Body of pancreas (tissue), 4 donors: ENCODE measurements around the gene WDR82. TPM values are rescaled to one million over a fixed set of nuclear protein-coding genes. Genes with fewer than 3 reads are reported as not detected.

Source experiments
- ATAC-seq: fragments of 150-250 bp; one replicate; pipeline ENCODE4 v1.9.1; 2016
- DNase-seq, 4 donors: peaks; one replicate each; pipeline ENCODE4 v3.0.0-alpha.2; 2019
- H3K27ac ChIP-seq, 4 donors: fragments of 200-600 bp; sonication (generic); 1 replicate in 3 of 4; 2 replicates in 1 of 4; pipeline versions ENCODE4 v1.5.1 to v1.6.1; 2016 to 2019; ENCODE audit warnings: mild to moderate bottlenecking in 1 of 4, mixed read lengths in 1 of 4, moderate library complexity in 1 of 4
- H3K27me3 ChIP-seq, 2 donors: fragments of 200-600 bp; sonication (generic); one replicate each; pipeline ENCODE4 v1.6.0; 2016; ENCODE audit warnings: mild to moderate bottlenecking in 1 of 2
- H3K36me3 ChIP-seq, 2 donors: fragments of 200-600 bp; sonication (generic); replicated peaks in 1 of 2; 2 replicates each; pipeline ENCODE4 v1.5.1; 2016; ENCODE audit warnings: low read depth in 2 of 2; ENCODE audit not compliant: insufficient read depth in 1 of 2
- H3K4me1 ChIP-seq: fragments of 200-600 bp; sonication (generic); one replicate; pipeline ENCODE4 v1.6.0; 2016
- H3K4me3 ChIP-seq, 2 donors: fragments of 200-600 bp; sonication (generic); 1 replicate in 1 of 2; 2 replicates in 1 of 2; pipeline ENCODE4 v1.5.1; 2016 to 2019
- H3K9me3 ChIP-seq, 3 donors: fragments of 200-600 bp; sonication (generic); 1 replicate in 2 of 3; 2 replicates in 1 of 3; pipeline ENCODE4 v1.5.1; 2016
- POLR2A ChIP-seq, 3 donors: fragments of 450-650 bp; IDR thresholded peaks; one replicate each; pipeline ENCODE4 v1.6.1; 2016; ENCODE audit warnings: antibody characterized with exemption in 3 of 3, mild to moderate bottlenecking in 2 of 3
- WGBS, 2 donors: methylation state at CpG; one replicate each; pipeline ENCODE4 v1.1.5; 2017; 5-methylcytosine and 5-hydroxymethylcytosine counted together
- intact Hi-C: fragments of 100-400 bp; cut with DNase I; formaldehyde crosslinking; loops from one replicate; pipeline ENCODE4 v1.15.1; 2023
- total RNA-seq, 2 donors: library from RNA; depleted of rRNA; stranded (reverse); fragments of >200 nt; gene quantifications; one replicate each; pipeline ENCODE4 v1.1.0, GENCODE V29; 2016
- TF ChIP-seq, protein P1 (sequence below), 7 experiments: fragments of 450-650 bp in 4 of 7; fragments of 200-600 bp in 3 of 7; sonication (generic) in 3 of 7; IDR thresholded peaks; one replicate each; pipeline ENCODE4 v1.5.1; 2016 to 2019; ENCODE audit warnings: antibody characterized with exemption in 7 of 7

The WDR82 gene
- total RNA-seq, 2 donors from 2014 or later: 19.1 to 21.5 TPM

DNA sequence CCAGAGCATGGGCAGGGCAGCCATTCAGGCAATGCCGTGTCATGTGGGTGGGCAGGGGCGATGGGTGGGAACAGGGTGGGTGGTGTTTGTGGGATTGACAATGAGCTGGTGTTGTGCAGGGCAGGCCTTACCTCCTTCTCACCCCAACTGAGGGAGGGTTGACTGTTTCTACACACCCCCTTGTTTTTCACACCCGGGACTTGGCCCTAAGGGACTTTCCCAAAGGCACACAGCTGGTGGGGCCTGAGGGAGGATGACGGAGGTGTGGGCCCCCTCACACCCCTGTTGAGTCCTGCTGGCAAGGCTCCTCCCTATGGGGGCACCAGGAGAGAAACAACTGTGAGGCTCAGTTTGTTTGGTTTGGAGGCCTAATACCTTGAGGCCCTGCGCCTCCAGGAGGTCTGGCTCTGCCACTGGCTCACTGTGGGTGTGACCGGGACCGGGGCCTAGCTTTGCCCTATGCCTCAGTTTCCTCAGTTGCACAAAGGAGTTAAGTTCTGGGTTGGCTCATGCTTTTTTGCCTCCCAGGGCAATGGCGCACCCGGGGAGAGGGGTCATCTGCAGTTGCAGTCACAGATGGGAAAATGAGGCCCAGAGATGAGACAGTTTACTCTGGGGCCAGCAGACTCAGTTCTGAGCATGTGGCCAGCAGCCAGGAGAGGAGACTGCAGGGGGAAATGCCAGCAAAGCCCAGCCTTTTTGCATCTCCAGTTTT, 32.6 kb upstream of the WDR82 start:
- 85 to 88% methylated on average over 8 to 9 of the region's 9 CpGs for WGBS, 2 donors
- Histone ChIP-seq H3K27ac (no peak overlapping the region), H3K4me3 (no peak overlapping the region), H3K36me3 (no peaks in the 10 kb centered on the region), H3K4me1 (peaks cover 12% of the 10 kb centered on the region), H3K27me3 (no peaks in the 10 kb centered on the region), H3K9me3 (no peaks in the 10 kb centered on the region)
- DNase-seq (no peak), ATAC-seq (no peak)
- intact Hi-C loops: no loop called here
- TF ChIP-seq, protein P1, sequence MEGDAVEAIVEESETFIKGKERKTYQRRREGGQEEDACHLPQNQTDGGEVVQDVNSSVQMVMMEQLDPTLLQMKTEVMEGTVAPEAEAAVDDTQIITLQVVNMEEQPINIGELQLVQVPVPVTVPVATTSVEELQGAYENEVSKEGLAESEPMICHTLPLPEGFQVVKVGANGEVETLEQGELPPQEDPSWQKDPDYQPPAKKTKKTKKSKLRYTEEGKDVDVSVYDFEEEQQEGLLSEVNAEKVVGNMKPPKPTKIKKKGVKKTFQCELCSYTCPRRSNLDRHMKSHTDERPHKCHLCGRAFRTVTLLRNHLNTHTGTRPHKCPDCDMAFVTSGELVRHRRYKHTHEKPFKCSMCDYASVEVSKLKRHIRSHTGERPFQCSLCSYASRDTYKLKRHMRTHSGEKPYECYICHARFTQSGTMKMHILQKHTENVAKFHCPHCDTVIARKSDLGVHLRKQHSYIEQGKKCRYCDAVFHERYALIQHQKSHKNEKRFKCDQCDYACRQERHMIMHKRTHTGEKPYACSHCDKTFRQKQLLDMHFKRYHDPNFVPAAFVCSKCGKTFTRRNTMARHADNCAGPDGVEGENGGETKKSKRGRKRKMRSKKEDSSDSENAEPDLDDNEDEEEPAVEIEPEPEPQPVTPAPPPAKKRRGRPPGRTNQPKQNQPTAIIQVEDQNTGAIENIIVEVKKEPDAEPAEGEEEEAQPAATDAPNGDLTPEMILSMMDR (IDR thresholded peaks at IDR 0.05): no peak
- no peak for TF ChIP-seq POLR2A (IDR thresholded peaks at IDR 0.05)

DNA sequence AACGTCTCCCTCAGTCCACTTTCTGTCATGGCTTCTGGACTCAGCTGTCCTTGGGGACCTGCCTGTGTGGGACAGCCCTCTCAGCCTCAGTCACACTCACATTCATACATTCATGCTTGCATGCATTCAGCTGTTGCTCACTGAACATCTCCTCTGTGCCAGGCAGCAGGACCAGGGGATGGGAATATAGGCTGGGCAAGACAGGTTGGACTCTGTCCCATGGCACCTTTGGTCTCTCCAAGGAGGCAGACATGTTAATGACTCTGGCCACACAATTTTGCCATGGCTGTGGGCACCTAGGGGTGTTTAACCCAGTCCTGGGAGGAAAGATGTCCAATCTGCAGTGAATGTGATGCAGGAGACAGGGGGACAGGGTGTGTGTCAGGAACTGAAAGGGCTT, 29.9 kb upstream of the WDR82 start:
- no peaks in the 10 kb centered on the region for H3K27me3 ChIP-seq

DNA sequence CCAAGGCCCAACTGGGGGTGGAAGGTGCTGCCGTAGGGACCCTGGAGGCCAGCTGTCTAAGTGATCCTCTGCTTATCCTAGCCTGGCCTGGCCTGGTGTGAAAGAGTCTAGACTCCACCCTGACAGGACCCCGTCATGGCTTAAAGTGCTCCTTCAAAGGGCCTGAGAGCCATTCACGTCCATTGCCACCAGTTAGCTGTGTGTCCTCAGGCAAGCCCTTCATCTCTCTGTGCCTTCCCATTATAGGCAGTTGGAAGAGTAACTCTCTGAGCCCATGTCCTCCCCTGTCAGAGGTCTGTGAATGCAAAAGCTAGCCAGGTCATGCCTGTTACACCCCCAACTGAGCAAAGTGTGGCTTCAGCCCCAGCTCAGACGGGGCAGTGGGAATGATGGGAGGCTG, 28.5 kb upstream of the WDR82 start:
- ATAC-seq (no peak), DNase-seq (no peak)
- TF ChIP-seq POLR2A (IDR thresholded peaks at IDR 0.05): no peak
- TF ChIP-seq, protein P1 (IDR thresholded peaks at IDR 0.05): no peak
- Histone ChIP-seq H3K4me1 (peaks cover 12% of the 10 kb centered on the region), H3K36me3 (no peaks in the 10 kb centered on the region), H3K9me3 (no peaks in the 10 kb centered on the region), H3K27me3 (no peaks in the 10 kb centered on the region), H3K27ac (no peak overlapping the region), H3K4me3 (no peak overlapping the region)
- WGBS, 2 donors: 96 to 100% methylated on average over 1 to 4 of the region's 4 CpGs
- intact Hi-C loops: no loop called here

More for the DNA sequence above, 29.9 kb upstream of the WDR82 start:
- intact Hi-C loops: no loop called here
- no peak overlapping the region for H3K27ac ChIP-seq
- 33 to 60% methylated on average over 1 of the region's 1 CpG for whole genome bisulfite sequencing, 2 donors
- TF ChIP-seq, protein P1 (IDR thresholded peaks at IDR 0.05): no peak
- no peak for TF ChIP-seq POLR2A (IDR thresholded peaks at IDR 0.05)
- H3K4me1 ChIP-seq: peaks cover 12% of the 10 kb centered on the region
- no peak overlapping the region for H3K4me3 ChIP-seq
- no peak for ATAC-seq
- DNase-seq: no peak
- no peaks in the 10 kb centered on the region for H3K36me3 ChIP-seq
- H3K9me3 ChIP-seq: no peaks in the 10 kb centered on the region

DNA sequence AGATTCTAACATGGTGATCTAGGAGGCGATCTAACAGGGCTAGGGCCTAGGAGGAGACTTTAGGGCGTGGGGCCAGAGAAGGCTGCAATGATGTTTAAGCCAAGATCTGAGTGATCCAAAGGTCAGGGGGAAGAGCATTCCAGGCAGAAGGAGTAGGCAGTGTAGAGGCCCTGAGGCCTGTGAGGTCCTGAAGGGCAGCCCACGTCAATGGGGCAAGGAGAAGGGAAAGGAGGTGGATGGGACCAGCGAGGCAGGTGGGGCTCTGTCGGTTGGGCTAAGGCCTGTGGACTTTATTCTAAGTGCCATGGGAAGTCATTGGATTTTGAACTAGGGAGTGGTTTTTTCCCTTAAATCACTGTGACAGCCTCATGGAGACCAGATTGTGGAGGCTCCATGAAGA, 27.5 kb upstream of the WDR82 start:
- peaks cover 13% of the 10 kb centered on the region for H3K4me1 ChIP-seq
- 88 to 94% methylated on average over 5 of the region's 5 CpGs for WGBS, 2 donors
- H3K9me3 ChIP-seq: no peaks in the 10 kb centered on the region
- DNase-seq (no peak), ATAC-seq (no peak)
- no peak overlapping the region for H3K4me3 ChIP-seq
- TF ChIP-seq, protein P1 (IDR thresholded peaks at IDR 0.05): no peak
- TF ChIP-seq POLR2A (IDR thresholded peaks at IDR 0.05): no peak
- no peak overlapping the region for H3K27ac ChIP-seq
- no peaks in the 10 kb centered on the region for H3K36me3 ChIP-seq
- no peaks in the 10 kb centered on the region for H3K27me3 ChIP-seq
- intact Hi-C loops: no loop called here

DNA sequence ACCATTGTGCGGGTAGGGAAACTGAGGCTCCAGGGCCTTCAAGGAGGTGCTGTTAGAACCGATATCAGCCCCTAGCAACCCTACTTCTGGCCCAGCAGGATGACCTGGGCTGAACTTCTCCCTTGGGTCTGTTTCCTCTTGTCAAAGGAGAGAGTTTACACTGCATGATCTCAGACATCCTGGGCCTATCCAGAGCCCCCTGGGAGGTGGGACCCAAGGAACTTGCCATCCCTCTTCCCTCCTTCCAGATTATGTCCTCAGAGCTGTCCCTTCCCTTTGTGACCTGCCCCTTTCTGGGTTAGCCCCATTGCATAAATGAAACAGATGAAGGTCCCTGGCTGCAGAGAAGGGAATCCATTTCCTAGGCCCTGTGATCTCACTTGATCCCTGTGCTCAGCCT, 25.4 kb upstream of the WDR82 start:
- TF ChIP-seq, protein P1 (IDR thresholded peaks at IDR 0.05): no peak
- no peak for TF ChIP-seq POLR2A (IDR thresholded peaks at IDR 0.05)
- Histone ChIP-seq H3K4me3 (no peak overlapping the region), H3K9me3 (no peaks in the 10 kb centered on the region), H3K27ac (no peak overlapping the region), H3K27me3 (no peaks in the 10 kb centered on the region), H3K36me3 (no peaks in the 10 kb centered on the region), H3K4me1 (peaks cover 34% of the 10 kb centered on the region)
- DNase-seq: no peak
- ATAC-seq: no peak
- intact Hi-C loops: no loop called here
- 88 to 94% methylated on average over 2 of the region's 2 CpGs for WGBS, 2 donors
